Gastroesophageal sphincter (tissue), 4 donors: ENCODE measurements around the gene LSM2. TPM values are rescaled to one million over a fixed set of nuclear protein-coding genes. Genes with fewer than 3 reads are reported as not detected.

Source experiments
- ATAC-seq: fragments of 150-250 bp; one replicate; pipeline ENCODE4 v1.9.1; 2016; ENCODE audit warnings: mild to moderate bottlenecking, moderate library complexity
- H3K27ac ChIP-seq, 4 donors: fragments of 200-600 bp; sonication (generic) in 3 of 4; 1 replicate in 3 of 4; 2 replicates in 1 of 4; pipeline ENCODE4 v1.5.1; 2016 to 2019
- H3K27me3 ChIP-seq: fragments of 200-600 bp; sonication (generic); one replicate; pipeline ENCODE4 v1.5.1; 2019
- H3K36me3 ChIP-seq, 2 donors: fragments of 200-600 bp; sonication (generic); one replicate each; pipeline ENCODE4 v1.5.1; 2019; ENCODE audit warnings: control low read depth in 1 of 2
- H3K4me1 ChIP-seq, 3 donors: fragments of 200-600 bp; sonication (generic); 1 replicate in 2 of 3; 2 replicates in 1 of 3; pipeline ENCODE4 v1.5.1; 2016 to 2019; ENCODE audit warnings: control low read depth in 2 of 3
- H3K4me3 ChIP-seq, 2 donors: fragments of 200-600 bp; sonication (generic); one replicate each; pipeline ENCODE4 v1.5.1; 2019; ENCODE audit warnings: mild to moderate bottlenecking in 1 of 2, moderate library complexity in 1 of 2
- H3K9me3 ChIP-seq, 3 donors: fragments of 200-600 bp; sonication (generic); one replicate each; pipeline ENCODE4 v1.5.1; 2017 to 2019; ENCODE audit warnings: control low read depth in 2 of 3
- EP300 ChIP-seq: sonication (generic); formaldehyde crosslinking; IDR thresholded peaks from one replicate; pipeline ENCODE4 v1.6.1; 2017; ENCODE audit warnings: antibody characterized with exemption, mild to moderate bottlenecking
- POLR2A ChIP-seq, 2 donors: fragments of 450-650 bp; IDR thresholded peaks; one replicate each; pipeline ENCODE4 v1.6.1; 2017; ENCODE audit warnings: antibody characterized with exemption in 2 of 2, mild to moderate bottlenecking in 2 of 2, moderate library complexity in 1 of 2
- POLR2AphosphoS5 ChIP-seq: sonication (generic); formaldehyde crosslinking; IDR thresholded peaks from one replicate; pipeline ENCODE4 v1.6.1; 2017; ENCODE audit warnings: antibody characterized with exemption
- WGBS, 2 donors: methylation state at CpG; one replicate each; pipeline ENCODE4 v1.1.5; 2018; ENCODE audit warnings: low coverage in 1 of 2; 5-methylcytosine and 5-hydroxymethylcytosine counted together
- total RNA-seq, 4 donors: library from RNA; depleted of rRNA; stranded (reverse); fragments of >200 nt; gene quantifications; one replicate each; pipeline ENCODE4 v1.1.0, GENCODE V29; 2016
- TF ChIP-seq, protein P1 (sequence below), 4 experiments: fragments of 200-600 bp in 2 of 4; fragments of 450-650 bp in 2 of 4; sonication (generic) in 1 of 4; IDR thresholded peaks; one replicate each; pipeline ENCODE4 v1.5.1; 2017 to 2019; ENCODE audit warnings: antibody characterized with exemption in 4 of 4, mild to moderate bottlenecking in 2 of 4, moderate library complexity in 2 of 4

Gene LSM2
- total RNA-seq, 4 donors from 2014 or later = 18.0 to 31.7 (median 28.5) TPM

DNA sequence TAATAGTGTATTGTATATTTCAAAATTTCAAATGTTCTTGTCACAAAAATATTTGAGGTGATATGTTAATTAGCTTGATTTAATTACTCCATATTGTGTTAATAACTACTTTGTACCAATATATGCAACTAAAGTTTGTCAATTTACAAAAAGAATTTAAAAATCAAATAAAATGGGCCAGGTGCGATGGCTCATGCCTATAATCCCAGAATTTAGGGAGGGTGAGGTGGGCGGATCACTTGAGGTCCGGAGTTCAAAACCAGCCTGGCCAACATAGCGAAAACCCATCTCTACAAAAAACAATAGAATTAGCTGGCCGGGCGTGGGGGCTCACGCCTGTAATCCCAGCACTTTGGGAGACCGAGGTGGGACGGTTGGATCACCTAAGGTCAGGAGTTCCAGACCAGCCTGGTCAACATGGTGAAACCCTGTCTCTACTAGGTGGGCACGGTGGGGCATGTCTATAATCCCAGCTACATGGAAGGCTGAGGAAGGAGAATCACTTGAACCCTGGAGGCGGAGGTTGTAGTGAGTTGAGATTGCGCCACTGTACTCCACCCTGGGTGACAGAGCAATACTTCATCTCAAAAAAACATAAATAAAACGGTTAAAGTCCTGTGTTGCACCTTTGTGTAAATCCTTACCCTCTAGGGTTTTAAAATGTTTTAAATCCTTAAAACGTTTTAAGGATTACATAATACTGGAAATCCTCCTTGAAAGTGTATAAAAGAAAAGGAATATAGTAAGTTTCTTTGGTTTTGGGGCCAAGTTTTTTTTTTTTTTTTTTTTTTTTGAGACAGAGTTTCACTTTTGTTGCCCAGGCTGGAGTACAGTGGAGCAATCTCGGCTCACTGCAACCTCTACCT lies 24.8 kb upstream of the LSM2 start:
- H3K4me1 ChIP-seq = peaks cover 4 to 54% (median 23%) of the 10 kb centered on the region in 3 donors
- H3K27ac ChIP-seq = peak overlapping the region in 3 of 4 donors; percentile 90 to 95 (median 95)
- peak overlapping the region; percentile 63 to 93 for H3K4me3 ChIP-seq
- H3K27me3 ChIP-seq = no peaks in the 10 kb centered on the region
- 68 to 72% methylated on average over 6 to 10 of the region's 15 CpGs for WGBS, 2 donors
- TF ChIP-seq POLR2A (IDR thresholded peaks at IDR 0.05) (no peak), POLR2AphosphoS5 (peak; percentile 44)
- H3K9me3 ChIP-seq = no peaks in the 10 kb centered on the region
- peaks cover 0 to under 1% of the 10 kb centered on the region in 2 donors for H3K36me3 ChIP-seq
- no peak for ATAC-seq

DNA sequence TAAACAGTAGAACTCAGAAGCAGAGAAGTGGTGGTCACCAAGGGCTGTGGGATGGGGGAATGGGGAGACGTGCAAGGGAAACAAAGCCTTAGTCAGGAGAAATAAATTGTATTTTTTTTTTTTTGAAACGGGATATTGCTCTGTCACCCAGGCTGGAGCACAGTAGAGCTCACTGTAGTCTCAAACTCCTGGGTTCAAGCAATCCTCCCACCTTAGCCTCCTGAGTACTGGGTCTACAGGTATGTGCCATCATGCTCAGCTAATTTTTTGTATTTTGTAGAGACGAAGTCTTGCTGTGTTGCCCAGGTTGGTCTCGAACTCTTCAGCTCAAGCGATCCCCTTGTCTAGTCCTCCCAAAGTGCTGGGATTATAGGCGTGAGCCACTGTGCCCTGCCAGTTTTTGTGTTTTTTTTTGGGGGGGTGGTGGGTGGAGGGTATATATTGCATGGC lies 24.1 kb upstream of the LSM2 start:
- WGBS, 2 donors = 31 to 38% methylated on average over 6 of the region's 6 CpGs
- TF ChIP-seq POLR2A (IDR thresholded peaks at IDR 0.05) (no peak), EP300 (no peak), POLR2AphosphoS5 (no peak)
- TF ChIP-seq, protein P1, sequence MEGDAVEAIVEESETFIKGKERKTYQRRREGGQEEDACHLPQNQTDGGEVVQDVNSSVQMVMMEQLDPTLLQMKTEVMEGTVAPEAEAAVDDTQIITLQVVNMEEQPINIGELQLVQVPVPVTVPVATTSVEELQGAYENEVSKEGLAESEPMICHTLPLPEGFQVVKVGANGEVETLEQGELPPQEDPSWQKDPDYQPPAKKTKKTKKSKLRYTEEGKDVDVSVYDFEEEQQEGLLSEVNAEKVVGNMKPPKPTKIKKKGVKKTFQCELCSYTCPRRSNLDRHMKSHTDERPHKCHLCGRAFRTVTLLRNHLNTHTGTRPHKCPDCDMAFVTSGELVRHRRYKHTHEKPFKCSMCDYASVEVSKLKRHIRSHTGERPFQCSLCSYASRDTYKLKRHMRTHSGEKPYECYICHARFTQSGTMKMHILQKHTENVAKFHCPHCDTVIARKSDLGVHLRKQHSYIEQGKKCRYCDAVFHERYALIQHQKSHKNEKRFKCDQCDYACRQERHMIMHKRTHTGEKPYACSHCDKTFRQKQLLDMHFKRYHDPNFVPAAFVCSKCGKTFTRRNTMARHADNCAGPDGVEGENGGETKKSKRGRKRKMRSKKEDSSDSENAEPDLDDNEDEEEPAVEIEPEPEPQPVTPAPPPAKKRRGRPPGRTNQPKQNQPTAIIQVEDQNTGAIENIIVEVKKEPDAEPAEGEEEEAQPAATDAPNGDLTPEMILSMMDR (IDR thresholded peaks at IDR 0.05) = no peak
- no peak for ATAC-seq
- Histone ChIP-seq H3K4me1 (peaks cover under 1 to 54% (median 22%) of the 10 kb centered on the region in 3 donors), H3K36me3 (no peaks in the 10 kb centered on the region), H3K27ac (peak overlapping the region; percentile 71 to 95 (median 92)), H3K9me3 (no peaks in the 10 kb centered on the region), H3K4me3 (peak overlapping the region; percentile 63 to 93), H3K27me3 (no peaks in the 10 kb centered on the region)

DNA sequence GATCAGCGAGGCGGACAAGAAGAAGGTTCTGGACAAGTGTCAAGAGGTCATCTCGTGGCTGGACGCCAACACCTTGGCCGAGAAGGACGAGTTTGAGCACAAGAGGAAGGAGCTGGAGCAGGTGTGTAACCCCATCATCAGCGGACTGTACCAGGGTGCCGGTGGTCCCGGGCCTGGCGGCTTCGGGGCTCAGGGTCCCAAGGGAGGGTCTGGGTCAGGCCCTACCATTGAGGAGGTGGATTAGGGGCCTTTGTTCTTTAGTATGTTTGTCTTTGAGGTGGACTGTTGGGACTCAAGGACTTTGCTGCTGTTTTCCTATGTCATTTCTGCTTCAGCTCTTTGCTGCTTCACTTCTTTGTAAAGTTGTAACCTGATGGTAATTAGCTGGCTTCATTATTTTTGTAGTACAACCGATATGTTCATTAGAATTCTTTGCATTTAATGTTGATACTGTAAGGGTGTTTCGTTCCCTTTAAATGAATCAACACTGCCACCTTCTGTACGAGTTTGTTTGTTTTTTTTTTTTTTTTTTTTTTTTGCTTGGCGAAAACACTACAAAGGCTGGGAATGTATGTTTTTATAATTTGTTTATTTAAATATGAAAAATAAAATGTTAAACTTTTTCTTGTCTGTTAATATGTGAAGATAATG lies 23.0 kb upstream of the LSM2 start:
- Histone ChIP-seq H3K27me3 (no peaks in the 10 kb centered on the region), H3K4me3 (peak overlapping the region; percentile 63 to 93), H3K36me3 (no peaks in the 10 kb centered on the region), H3K4me1 (peaks cover 0 to 58% (median 23%) of the 10 kb centered on the region in 3 donors), H3K27ac (peak overlapping the region; percentile 71 to 95 (median 92)), H3K9me3 (no peaks in the 10 kb centered on the region)
- TF ChIP-seq POLR2A (IDR thresholded peaks at IDR 0.05) (no peak), EP300 (no peak), POLR2AphosphoS5 (peak; percentile 18)
- TF ChIP-seq, protein P1 (IDR thresholded peaks at IDR 0.05) = peak in 2 of 4 experiments; percentile 40 to 48
- ATAC-seq = no peak
- WGBS, 2 donors = 0% methylated on average over 9 to 14 of the region's 15 CpGs

DNA sequence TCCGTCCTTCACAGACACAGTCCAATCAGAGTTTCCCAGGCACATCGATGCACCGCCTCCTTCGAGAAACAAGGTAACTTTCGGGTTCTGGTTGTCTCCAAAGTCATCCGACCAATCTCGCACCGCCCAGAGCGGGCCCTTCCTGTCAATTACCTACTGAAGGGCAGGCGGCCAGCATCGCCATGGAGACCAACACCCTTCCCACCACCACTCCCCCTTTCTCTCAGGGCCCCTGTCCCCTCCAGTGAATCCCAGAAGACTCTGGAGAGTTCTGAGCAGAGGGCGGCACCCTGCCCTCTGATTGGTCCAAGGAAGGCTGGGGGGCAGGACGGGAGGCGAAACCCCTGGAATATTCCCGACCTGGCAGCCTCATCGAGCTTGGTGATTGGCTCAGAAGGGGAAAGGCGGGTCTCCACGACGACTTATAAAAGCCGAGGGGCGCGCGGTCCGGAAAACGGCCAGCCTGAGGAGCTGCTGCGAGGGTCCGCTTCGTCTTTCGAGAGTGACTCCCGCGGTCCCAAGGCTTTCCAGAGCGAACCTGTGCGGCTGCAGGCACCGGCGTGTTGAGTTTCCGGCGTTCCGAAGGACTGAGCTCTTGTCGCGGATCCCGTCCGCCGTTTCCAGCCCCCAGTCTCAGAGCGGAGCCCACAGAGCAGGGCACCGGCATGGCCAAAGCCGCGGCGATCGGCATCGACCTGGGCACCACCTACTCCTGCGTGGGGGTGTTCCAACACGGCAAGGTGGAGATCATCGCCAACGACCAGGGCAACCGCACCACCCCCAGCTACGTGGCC lies 20.7 kb upstream of the LSM2 start, which contains the start of gene HSPA1B:
HSPA1B (plus strand) TSS at position 453 of the 794 bp plus-strand sequence; CDS start at position 666, 213 bp downstream.
- Histone ChIP-seq H3K27ac (peak within 1 kb of the TSS; percentile 89 to 98 (median 94)), H3K27me3 (no peaks in the 10 kb centered on the region), H3K4me3 (peak within 1 kb of the TSS; percentile 37 to 58), H3K36me3 (no peaks in the 10 kb centered on the region), H3K4me1 (peaks cover 0 to 63% (median 25%) of the 10 kb centered on the region in 3 donors), H3K9me3 (no peaks in the 10 kb centered on the region)
- WGBS, 2 donors = 0% methylated on average over 1 to 5 of the region's 56 CpGs
- TF ChIP-seq EP300 (no peak), POLR2A (IDR thresholded peaks at IDR 0.05) (peak; percentile 100), POLR2AphosphoS5 (peak; percentile 100)
- TF ChIP-seq, protein P1 (IDR thresholded peaks at IDR 0.05) = peak in 1 of 4 experiments; percentile 8
- peak; percentile 93 for ATAC-seq
